ENCODE results near the gene ADCY5.

ADCY5 gene

DNA sequence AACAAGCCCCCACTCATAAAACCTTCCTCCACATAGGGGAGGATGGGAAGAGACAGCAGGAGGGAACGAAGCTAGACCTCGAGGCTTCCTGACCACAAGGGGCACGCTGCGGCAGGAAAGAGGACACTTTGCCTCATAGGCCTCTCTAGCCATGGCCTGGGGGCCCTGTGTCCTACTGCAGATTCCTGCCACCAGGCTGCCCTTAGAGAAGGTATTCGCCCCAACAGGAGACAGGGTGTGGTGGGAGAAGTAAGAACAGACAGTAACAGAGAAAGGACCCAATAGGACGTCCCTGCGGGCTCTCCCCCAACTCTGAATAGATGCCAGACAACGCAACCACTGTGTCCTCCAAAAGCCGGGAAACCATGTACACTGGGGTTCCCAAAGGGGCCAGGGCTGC, 36.8 kb downstream of the ADCY5 start:
- DNase-seq (ENCODE audit: low read depth): no peak
- no peak overlapping the region for H3K4me3 ChIP-seq (ENCODE audit: low read depth, low read length)
- in situ Hi-C loops (cut with HindIII; ENCODE audit: low sequenced_read_pairs): no loop called here

GRCh38 chr3:123411340-123412040, 37.4 kb downstream of the ADCY5 start:
- TF ChIP-seq, protein P1, sequence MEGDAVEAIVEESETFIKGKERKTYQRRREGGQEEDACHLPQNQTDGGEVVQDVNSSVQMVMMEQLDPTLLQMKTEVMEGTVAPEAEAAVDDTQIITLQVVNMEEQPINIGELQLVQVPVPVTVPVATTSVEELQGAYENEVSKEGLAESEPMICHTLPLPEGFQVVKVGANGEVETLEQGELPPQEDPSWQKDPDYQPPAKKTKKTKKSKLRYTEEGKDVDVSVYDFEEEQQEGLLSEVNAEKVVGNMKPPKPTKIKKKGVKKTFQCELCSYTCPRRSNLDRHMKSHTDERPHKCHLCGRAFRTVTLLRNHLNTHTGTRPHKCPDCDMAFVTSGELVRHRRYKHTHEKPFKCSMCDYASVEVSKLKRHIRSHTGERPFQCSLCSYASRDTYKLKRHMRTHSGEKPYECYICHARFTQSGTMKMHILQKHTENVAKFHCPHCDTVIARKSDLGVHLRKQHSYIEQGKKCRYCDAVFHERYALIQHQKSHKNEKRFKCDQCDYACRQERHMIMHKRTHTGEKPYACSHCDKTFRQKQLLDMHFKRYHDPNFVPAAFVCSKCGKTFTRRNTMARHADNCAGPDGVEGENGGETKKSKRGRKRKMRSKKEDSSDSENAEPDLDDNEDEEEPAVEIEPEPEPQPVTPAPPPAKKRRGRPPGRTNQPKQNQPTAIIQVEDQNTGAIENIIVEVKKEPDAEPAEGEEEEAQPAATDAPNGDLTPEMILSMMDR (IDR thresholded peaks at IDR 0.05; ENCODE audit: low read depth, low read length, missing control alignments): no peak
- H3K4me3 ChIP-seq (ENCODE audit: low read depth, low read length): no peak overlapping the region
- no peak for DNase-seq (ENCODE audit: low read depth)
- in situ Hi-C loops (cut with HindIII; ENCODE audit: low sequenced_read_pairs): no loop called here

More for the DNA sequence above, 36.8 kb downstream of the ADCY5 start:
- TF ChIP-seq, protein P1 (IDR thresholded peaks at IDR 0.05; ENCODE audit: low read depth, low read length, missing control alignments): no peak

GRCh38 chr3:123410149-123410515, 38.8 kb downstream of the ADCY5 start:
- in situ Hi-C loops (cut with HindIII; ENCODE audit: low sequenced_read_pairs): no loop called here
- TF ChIP-seq, protein P1 (IDR thresholded peaks at IDR 0.05; ENCODE audit: low read depth, low read length, missing control alignments): no peak
- H3K4me3 ChIP-seq (ENCODE audit: low read depth, low read length): no peak overlapping the region

DNA sequence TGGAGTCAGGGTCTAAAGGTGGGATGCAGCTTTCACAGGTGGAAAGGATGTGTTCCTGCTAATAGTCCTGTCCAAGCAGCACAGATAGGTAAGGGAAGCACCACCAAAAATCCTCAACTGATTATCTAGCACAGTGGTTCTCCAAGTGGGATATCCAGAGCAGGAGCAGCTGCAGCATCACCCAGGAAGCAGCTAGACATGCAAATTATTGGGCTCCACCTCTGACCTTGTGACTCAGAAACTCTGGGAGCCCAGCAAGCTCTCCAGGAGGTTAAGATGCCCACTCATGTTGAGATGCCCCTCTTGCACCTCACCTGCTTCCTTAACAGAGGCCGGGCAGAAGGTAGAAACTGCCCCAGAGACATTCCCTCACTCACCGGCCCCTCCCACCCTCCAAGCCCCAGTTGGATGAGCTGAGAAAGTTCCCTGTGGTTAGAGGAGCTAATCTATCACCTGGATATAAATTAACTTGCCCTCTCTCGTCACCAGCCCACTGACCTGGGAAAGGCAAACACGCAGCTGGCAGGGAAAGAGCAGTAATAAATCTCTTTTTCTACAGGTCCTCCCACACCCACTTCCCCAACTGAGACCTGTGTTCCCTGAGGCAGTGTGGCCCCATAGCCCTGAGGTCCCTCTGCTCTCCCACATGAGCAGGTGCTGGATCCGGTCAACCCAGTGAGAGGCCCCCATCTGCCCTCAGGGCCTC, 39.3 kb downstream of the ADCY5 start:
- no peak overlapping the region for H3K4me3 ChIP-seq (ENCODE audit: low read depth, low read length)
- TF ChIP-seq, protein P1 (IDR thresholded peaks at IDR 0.05; ENCODE audit: low read depth, low read length, missing control alignments): no peak
- DNase-seq (ENCODE audit: low read depth): no peak
- in situ Hi-C loops (cut with HindIII; ENCODE audit: low sequenced_read_pairs): loop anchor here (5.0 kb wide), 1 partner anchor 52 kb away; no protein-coding TSS in a partner anchor

More at GRCh38 chr3:123410149-123410515, 38.8 kb downstream of the ADCY5 start:
- no peak for DNase-seq (ENCODE audit: low read depth)

DNA sequence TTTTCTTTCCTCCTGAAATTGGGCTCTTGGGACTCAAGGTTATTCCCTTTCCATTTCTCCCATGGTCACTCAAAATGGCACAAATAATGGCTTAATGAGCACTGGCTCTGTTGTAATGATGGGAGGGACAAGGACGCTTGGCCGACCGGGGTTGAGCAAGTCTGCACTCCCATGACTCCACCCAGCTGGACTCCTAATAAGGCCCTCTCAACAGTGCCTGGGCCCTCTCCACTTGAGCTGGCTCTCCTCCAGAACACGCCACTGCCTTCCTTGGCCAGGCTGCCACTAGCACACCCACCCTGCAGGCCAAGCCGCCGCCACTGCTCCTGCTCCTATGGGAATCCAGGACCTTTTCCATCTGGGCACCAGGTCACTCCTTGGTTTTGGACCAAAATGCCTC, 42.3 kb downstream of the ADCY5 start:
- in situ Hi-C loops (cut with HindIII; ENCODE audit: low sequenced_read_pairs): loop anchor here (5.0 kb wide), 1 partner anchor 49 kb away; no protein-coding TSS in a partner anchor

DNA sequence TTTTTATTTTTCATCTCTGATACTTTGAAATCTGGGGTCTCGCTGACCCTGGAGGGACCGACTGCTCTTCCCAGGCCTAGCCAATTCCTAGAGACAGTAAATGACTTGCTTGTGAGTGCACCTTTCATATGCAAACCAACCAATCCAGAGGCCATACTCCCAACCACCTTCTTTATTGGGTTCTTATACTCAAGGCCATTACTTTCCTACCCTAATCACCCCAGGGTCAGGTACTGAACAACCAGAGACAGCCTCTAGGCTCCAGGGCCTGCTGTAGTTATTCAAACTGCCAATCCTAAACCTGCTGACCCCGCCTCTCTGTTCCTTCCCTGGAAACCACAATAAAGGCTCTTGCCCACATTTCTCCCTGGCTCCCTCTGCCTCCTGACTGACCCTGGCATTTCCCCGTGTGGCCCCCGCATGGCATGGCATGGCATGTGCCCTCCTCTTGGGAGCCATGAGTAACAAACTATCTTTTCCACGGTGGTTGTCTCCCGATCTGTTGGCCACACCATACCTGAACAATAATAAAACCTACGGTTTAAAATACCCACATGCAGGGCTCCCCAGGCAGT, 42.9 kb downstream of the ADCY5 start:
- in situ Hi-C loops (cut with HindIII; ENCODE audit: low sequenced_read_pairs): loop anchor here (5.0 kb wide), 1 partner anchor 49 kb away; no protein-coding TSS in a partner anchor
- DNase-seq (ENCODE audit: low read depth): no peak
- H3K4me3 ChIP-seq (ENCODE audit: low read depth, low read length): no peak overlapping the region
- TF ChIP-seq, protein P1 (IDR thresholded peaks at IDR 0.05; ENCODE audit: low read depth, low read length, missing control alignments): no peak

More for the DNA sequence above, 42.3 kb downstream of the ADCY5 start:
- no peak overlapping the region for H3K4me3 ChIP-seq (ENCODE audit: low read depth, low read length)
- TF ChIP-seq, protein P1 (IDR thresholded peaks at IDR 0.05; ENCODE audit: low read depth, low read length, missing control alignments): no peak
- DNase-seq (ENCODE audit: low read depth): no peak
